Activated naive CD4-positive, alpha-beta T cell (primary cell): ENCODE measurements around the gene CD1B.
"Not testable (repeated sequence)": the region's sequence is repeated elsewhere in the genome, so short reads cannot be mapped to it uniquely, and the experiment has no call there.

Source experiments
- DNase-seq, 4 experiments: peaks; one replicate each; lab custom pipeline; 2025; lab: John Stamatoyannopoulos, UW

CD1B gene

GRCh38 chr1:158328426-158328825, 2.9 kb downstream of the CD1B start:
- no peak for DNase-seq

GRCh38 chr1:158327481-158327880, 3.9 kb downstream of the CD1B start:
- no peak for DNase-seq

- no peak for DNase-seq
These were observed 6.9 kb downstream of the CD1B start for GRCh38 chr1:158324395-158324794.

- DNase-seq: no peak
These were observed 7.5 kb downstream of the CD1B start for GRCh38 chr1:158323866-158324265.

- no peak for DNase-seq
These were observed 20.3 kb downstream of the CD1B start for GRCh38 chr1:158311066-158311465.

- no peak for DNase-seq
These were observed 20.7 kb downstream of the CD1B start for GRCh38 chr1:158310623-158311022.

- DNase-seq: no peak
These were observed 35.5 kb downstream of the CD1B start for GRCh38 chr1:158295791-158296190.

- no peak for DNase-seq
These were observed 40.9 kb downstream of the CD1B start for GRCh38 chr1:158290321-158290844.

- no peak for DNase-seq
These were observed 41.5 kb downstream of the CD1B start, which contains the start of gene CD1C for GRCh38 chr1:158289811-158290210. CD1C (plus strand) TSS chr1:158289923; CDS start chr1:158290065, 142 bp downstream.

GRCh38 chr1:158286941-158287346, 44.4 kb downstream of the CD1B start:
- DNase-seq: no peak

- no peak for DNase-seq
These were observed 44.8 kb downstream of the CD1B start for GRCh38 chr1:158286487-158286886.

GRCh38 chr1:158285756-158286241, 45.5 kb downstream of the CD1B start:
- no peak for DNase-seq

- DNase-seq: no peak
These were observed 47.4 kb downstream of the CD1B start for GRCh38 chr1:158283965-158284364.

GRCh38 chr1:158282421-158282820, 48.9 kb downstream of the CD1B start:
- DNase-seq: not testable (repeated sequence)
